ENCODE measurements around the gene PECR. TPM values are rescaled to one million over a fixed set of nuclear protein-coding genes. Genes with fewer than 3 reads are reported as not detected.

PECR gene
- total and polyA plus RNA-seq, 9 of the 15 experiments (the other 6 are each of a cell fraction or from before 2014, with no cell fraction given), result 1.1 to 10.3 (median 8.2) TPM

DNA sequence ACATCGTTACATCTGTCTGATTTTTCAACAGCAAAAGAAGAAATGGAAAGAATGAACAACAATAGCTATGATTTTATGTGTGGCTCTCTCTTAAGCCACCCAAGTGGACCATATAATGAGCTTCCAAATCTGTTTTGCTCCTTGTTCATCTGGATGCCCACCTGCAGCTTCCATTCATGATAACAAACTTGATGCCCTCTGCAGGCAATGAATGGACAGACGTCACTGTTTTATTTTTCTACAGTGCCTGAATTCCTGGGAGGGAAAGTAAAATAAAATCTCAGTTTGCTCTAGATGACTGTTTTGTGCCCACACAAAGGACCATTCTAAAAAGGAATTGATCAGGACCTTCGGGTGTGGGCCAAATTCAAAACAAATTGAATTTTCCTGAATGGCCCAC lies 73.2 kb downstream of the PECR start (continued):
- no peak for TF ChIP-seq ZBTB40 (IDR thresholded peaks at IDR 0.05)
- TF ChIP-seq ZBTB40 (CRISPR knock-in tag; IDR thresholded peaks at IDR 0.05), result no peak
- no peak for TF ChIP-seq DMBX1 (CRISPR knock-in tag; IDR thresholded peaks at IDR 0.05; ENCODE audit: borderline replicate concordance)
- TF ChIP-seq NR2C1 (IDR thresholded peaks at IDR 0.05), result no peak
- no peak for TF ChIP-seq NR2C1 (tag; IDR thresholded peaks at IDR 0.05)
